Mesenchymal stem cell (in vitro differentiated cells and primary cell): Measurements from ENCODE around the gene DRC1.
"Not testable (repeated sequence)": the region's sequence is repeated elsewhere in the genome, so short reads cannot be mapped to it uniquely, and the experiment has no call there.

Experiments used
- DNase-seq: peaks from one replicate; pipeline ENCODE4 v3.0.0-alpha.2; 2013
- H2AFZ ChIP-seq: one replicate; pipeline ENCODE4 v1.6.1; 2013; ENCODE audit warnings: low read depth, mild to moderate bottlenecking, control low read depth, inconsistent platforms, low read length, moderate library complexity
- H2AK5ac ChIP-seq: 2 replicates; pipeline ENCODE4 v1.6.1; 2013; ENCODE audit warnings: low read length, moderate library complexity, mild to moderate bottlenecking, inconsistent platforms; ENCODE audit not compliant: severe bottlenecking
- H2BK120ac ChIP-seq: one replicate; pipeline ENCODE4 v1.6.1; 2013; ENCODE audit warnings: low read depth, mild to moderate bottlenecking, inconsistent platforms, low read length, moderate library complexity
- H2BK12ac ChIP-seq, 2 experiments: one replicate each; pipeline ENCODE4 v1.6.1; 2013; ENCODE audit warnings: inconsistent platforms in 2 of 2, low read length in 2 of 2, mild to moderate bottlenecking in 2 of 2, moderate library complexity in 2 of 2, control low read depth in 1 of 2
- H2BK15ac ChIP-seq: one replicate; pipeline ENCODE4 v1.6.1; 2013; ENCODE audit warnings: mild to moderate bottlenecking, low read depth, inconsistent platforms; ENCODE audit not compliant: poor library complexity, severe bottlenecking
- H2BK5ac ChIP-seq: 2 replicates; pipeline ENCODE4 v1.6.1; 2013; ENCODE audit warnings: low read depth, mild to moderate bottlenecking, low read length, control low read depth, inconsistent platforms; ENCODE audit not compliant: poor library complexity, severe bottlenecking
- H3K14ac ChIP-seq, 2 experiments: one replicate each; pipeline ENCODE4 v1.6.1; 2013; ENCODE audit warnings: inconsistent platforms in 2 of 2, low read length in 2 of 2, control low read depth in 1 of 2, mild to moderate bottlenecking in 1 of 2, moderate library complexity in 1 of 2
- H3K18ac ChIP-seq, 2 experiments: one replicate each; pipeline ENCODE4 v1.6.1; 2013; ENCODE audit warnings: inconsistent platforms in 2 of 2, low read length in 2 of 2, control low read depth in 1 of 2, low read depth in 1 of 2, mild to moderate bottlenecking in 1 of 2
- H3K23ac ChIP-seq, 2 experiments: one replicate each; pipeline ENCODE4 v1.6.1; 2013; ENCODE audit warnings: inconsistent platforms in 2 of 2, low read length in 2 of 2, mild to moderate bottlenecking in 2 of 2, moderate library complexity in 2 of 2, control low read depth in 1 of 2
- H3K27ac ChIP-seq: 2 replicates; pipeline ENCODE4 v1.5.1; 2013; ENCODE audit warnings: mild to moderate bottlenecking, moderate library complexity, low read length, control low read depth, inconsistent platforms; ENCODE audit not compliant: poor library complexity, severe bottlenecking
- H3K27me3 ChIP-seq, 2 experiments: 2 replicates each; pipeline versions ENCODE4 v1.6.1 to v1.7.0; 2013; ENCODE audit warnings: low read length in 2 of 2, mild to moderate bottlenecking in 2 of 2, moderate library complexity in 2 of 2, control low read depth in 1 of 2, inconsistent platforms in 1 of 2; ENCODE audit not compliant: control insufficient read depth in 1 of 2, insufficient read depth in 1 of 2
- H3K36me3 ChIP-seq, 2 experiments: 2 replicates each; pipeline versions ENCODE4 v1.6.1 to v1.7.0; 2013; ENCODE audit warnings: low read length in 2 of 2, control low read depth in 1 of 2, inconsistent platforms in 1 of 2, low read depth in 1 of 2, mild to moderate bottlenecking in 1 of 2; ENCODE audit not compliant: insufficient read depth in 2 of 2, control insufficient read depth in 1 of 2
- H3K4ac ChIP-seq, 2 experiments: one replicate each; pipeline ENCODE4 v1.6.1; 2013; ENCODE audit warnings: inconsistent platforms in 2 of 2, low read length in 2 of 2, mild to moderate bottlenecking in 2 of 2, moderate library complexity in 2 of 2, control low read depth in 1 of 2, low read depth in 1 of 2
- H3K4me1 ChIP-seq: 2 replicates; pipeline ENCODE4 v1.6.1; 2013; ENCODE audit warnings: low read depth, low read length, control low read depth; ENCODE audit not compliant: control insufficient read depth, insufficient read depth
- H3K4me2 ChIP-seq: 2 replicates; pipeline ENCODE4 v1.6.1; 2013; ENCODE audit warnings: low read length, mild to moderate bottlenecking, inconsistent platforms; ENCODE audit not compliant: poor library complexity, severe bottlenecking
- H3K4me3 ChIP-seq, 2 experiments: 2 replicates each; pipeline versions ENCODE4 v1.5.1 to v1.7.0; 2013; ENCODE audit warnings: low read length in 2 of 2, mild to moderate bottlenecking in 2 of 2, control low read depth in 1 of 2, low read depth in 1 of 2; ENCODE audit not compliant: insufficient read depth in 1 of 2
- H3K79me1 ChIP-seq: replicated peaks from 2 replicates; pipeline ENCODE4 v1.6.1; 2013; ENCODE audit warnings: mild to moderate bottlenecking, control low read depth, low read length, inconsistent platforms; ENCODE audit not compliant: poor library complexity, severe bottlenecking
- H3K9ac ChIP-seq: 2 replicates; pipeline ENCODE4 v1.7.0; 2013; ENCODE audit warnings: mild to moderate bottlenecking, low read length, moderate library complexity
- H3K9me3 ChIP-seq: 2 replicates; pipeline ENCODE4 v1.7.0; 2013; ENCODE audit warnings: mild to moderate bottlenecking, low read length; ENCODE audit not compliant: control insufficient read depth
- H4K8ac ChIP-seq: one replicate; pipeline ENCODE4 v1.6.1; 2013; ENCODE audit warnings: inconsistent platforms, mild to moderate bottlenecking, low read length, moderate library complexity
- H4K91ac ChIP-seq: one replicate; pipeline ENCODE4 v1.6.1; 2013; ENCODE audit warnings: mild to moderate bottlenecking, low read length, inconsistent platforms
- WGBS: methylation state at CpG from one replicate; pipeline ENCODE4 v1.1.7; 2013; ENCODE audit warnings: mixed read lengths; 5-methylcytosine and 5-hydroxymethylcytosine counted together

Gene DRC1

GRCh38 chr2:26468544-26468943 is 66.8 kb downstream of the DRC1 start:
- H2BK120ac ChIP-seq, H3K23ac ChIP-seq, H3K27ac ChIP-seq, H3K9ac ChIP-seq, H3K4me3 ChIP-seq, H3K36me3 ChIP-seq, H2BK5ac ChIP-seq, H2BK15ac ChIP-seq, DNase-seq, H2BK12ac ChIP-seq, H3K4me2 ChIP-seq, H2AK5ac ChIP-seq, H3K27me3 ChIP-seq, H4K8ac ChIP-seq, H2AFZ ChIP-seq, H3K4me1 ChIP-seq, H3K79me1 ChIP-seq, H3K4ac ChIP-seq, H3K18ac ChIP-seq, H3K14ac ChIP-seq, H4K91ac ChIP-seq: not testable (repeated sequence)
- WGBS = no CpG with 5 or more reads among the region's 1 CpG
- peaks cover 10% of the 10 kb centered on the region for H3K9me3 ChIP-seq

GRCh38 chr2:26469092-26469710 is 67.5 kb downstream of the DRC1 start:
- no peak overlapping the region for H2AK5ac ChIP-seq
- no peaks in the 10 kb centered on the region for H3K36me3 ChIP-seq
- H3K9me3 ChIP-seq = peaks cover 10% of the 10 kb centered on the region
- no peak overlapping the region for H2BK5ac ChIP-seq
- no peak overlapping the region for H3K4me2 ChIP-seq
- H3K4me1 ChIP-seq = no peaks in the 10 kb centered on the region
- H3K79me1 ChIP-seq = no peaks in the 10 kb centered on the region
- H3K18ac ChIP-seq = no peak overlapping the region
- 2% methylated on average over 4 of the region's 5 CpGs for WGBS
- H2BK12ac ChIP-seq = no peak overlapping the region
- no peak overlapping the region for H3K14ac ChIP-seq
- no peak overlapping the region for H2BK15ac ChIP-seq
- H3K23ac ChIP-seq = no peak overlapping the region
- no peaks in the 10 kb centered on the region for H3K27me3 ChIP-seq
- no peak overlapping the region for H3K4ac ChIP-seq
- H3K9ac ChIP-seq = no peak overlapping the region
- no peak overlapping the region for H2BK120ac ChIP-seq
- no peak overlapping the region for H4K8ac ChIP-seq
- H3K4me3 ChIP-seq = no peak overlapping the region
- DNase-seq = peak; percentile 28
- H3K27ac ChIP-seq = no peak overlapping the region
- H2AFZ ChIP-seq = no peak overlapping the region
- H4K91ac ChIP-seq = no peak overlapping the region

GRCh38 chr2:26469955-26470354 is 68.2 kb downstream of the DRC1 start:
- Histone ChIP-seq H2BK5ac (no peak overlapping the region), H2BK15ac (no peak overlapping the region), H3K18ac (no peak overlapping the region), H3K23ac (no peak overlapping the region), H4K91ac (no peak overlapping the region), H3K27me3 (no peaks in the 10 kb centered on the region), H3K4me1 (no peaks in the 10 kb centered on the region), H3K14ac (no peak overlapping the region), H4K8ac (no peak overlapping the region), H3K9me3 (peaks cover 10% of the 10 kb centered on the region), H3K4ac (no peak overlapping the region), H2BK120ac (no peak overlapping the region), H2BK12ac (no peak overlapping the region), H3K4me3 (no peak overlapping the region), H2AFZ (no peak overlapping the region), H3K9ac (no peak overlapping the region), H2AK5ac (no peak overlapping the region), H3K4me2 (no peak overlapping the region), H3K27ac (no peak overlapping the region), H3K36me3 (no peaks in the 10 kb centered on the region), H3K79me1 (no peaks in the 10 kb centered on the region)
- 97% methylated on average over 7 of the region's 7 CpGs for WGBS
- no peak for DNase-seq

- no peaks in the 10 kb centered on the region for H3K27me3 ChIP-seq
- H3K9ac ChIP-seq = no peak overlapping the region
- no peak for DNase-seq
- no peak overlapping the region for H4K91ac ChIP-seq
- no peak overlapping the region for H3K4me3 ChIP-seq
- H4K8ac ChIP-seq = no peak overlapping the region
- H3K4me2 ChIP-seq = no peak overlapping the region
- no peaks in the 10 kb centered on the region for H3K79me1 ChIP-seq
- 88% methylated on average over 9 of the region's 9 CpGs for WGBS
- H3K36me3 ChIP-seq = no peaks in the 10 kb centered on the region
- H3K27ac ChIP-seq = no peak overlapping the region
- no peak overlapping the region for H3K4ac ChIP-seq
- H2BK12ac ChIP-seq = no peak overlapping the region
- no peak overlapping the region for H2BK5ac ChIP-seq
- H3K4me1 ChIP-seq = no peaks in the 10 kb centered on the region
- H2BK120ac ChIP-seq = no peak overlapping the region
- H3K14ac ChIP-seq = no peak overlapping the region
- H3K23ac ChIP-seq = no peak overlapping the region
- no peak overlapping the region for H2AK5ac ChIP-seq
- H3K9me3 ChIP-seq = peaks cover 10% of the 10 kb centered on the region
- H2BK15ac ChIP-seq = no peak overlapping the region
- no peak overlapping the region for H2AFZ ChIP-seq
- H3K18ac ChIP-seq = no peak overlapping the region
These were observed 69.0 kb downstream of the DRC1 start for GRCh38 chr2:26470601-26471260.
